Breast epithelium (tissue), 3 donors: ENCODE measurements around the gene GPR137C.

ENCODE experiments used
- CTCF ChIP-seq, 3 donors: fragments of 450-650 bp; IDR thresholded peaks; one replicate each; pipeline ENCODE4 v1.5.1; 2016 to 2017; ENCODE audit warnings: antibody characterized with exemption in 3 of 3, mild to moderate bottlenecking in 3 of 3, moderate library complexity in 3 of 3
- POLR2A ChIP-seq: fragments of 450-650 bp; IDR thresholded peaks from one replicate; pipeline ENCODE4 v1.6.1; 2016; ENCODE audit warnings: antibody characterized with exemption, mild to moderate bottlenecking, moderate library complexity
- POLR2AphosphoS5 ChIP-seq, 3 donors: sonication (generic); formaldehyde crosslinking; IDR thresholded peaks; one replicate each; pipeline ENCODE4 v1.6.1; 2017; ENCODE audit warnings: antibody characterized with exemption in 3 of 3

DNA sequence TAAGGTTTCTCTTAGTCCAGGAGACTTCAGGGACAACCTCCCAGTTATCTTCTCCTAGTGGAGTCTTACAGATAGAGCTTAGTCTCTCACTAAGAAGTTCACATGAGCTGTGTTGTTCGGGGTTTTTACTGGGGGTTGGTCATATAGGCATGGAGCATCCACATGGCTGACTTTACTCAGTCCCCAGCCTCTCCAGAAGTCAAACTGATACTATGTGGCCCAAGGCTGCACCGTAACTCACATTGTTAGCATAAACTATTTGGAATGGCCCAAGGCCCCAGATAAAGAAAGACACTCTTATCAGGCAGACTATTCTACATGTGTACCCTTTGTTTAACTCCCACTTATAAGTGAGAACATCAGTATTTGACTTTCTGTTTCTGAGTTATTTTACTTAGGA is 23.2 kb downstream of the GPR137C start:
- no peak for TF ChIP-seq CTCF (IDR thresholded peaks at IDR 0.05)
- no peak for TF ChIP-seq POLR2AphosphoS5 (IDR thresholded peaks at IDR 0.05)
- no peak for TF ChIP-seq POLR2A
